ENCODE results near the gene ATP2B2.

DNA sequence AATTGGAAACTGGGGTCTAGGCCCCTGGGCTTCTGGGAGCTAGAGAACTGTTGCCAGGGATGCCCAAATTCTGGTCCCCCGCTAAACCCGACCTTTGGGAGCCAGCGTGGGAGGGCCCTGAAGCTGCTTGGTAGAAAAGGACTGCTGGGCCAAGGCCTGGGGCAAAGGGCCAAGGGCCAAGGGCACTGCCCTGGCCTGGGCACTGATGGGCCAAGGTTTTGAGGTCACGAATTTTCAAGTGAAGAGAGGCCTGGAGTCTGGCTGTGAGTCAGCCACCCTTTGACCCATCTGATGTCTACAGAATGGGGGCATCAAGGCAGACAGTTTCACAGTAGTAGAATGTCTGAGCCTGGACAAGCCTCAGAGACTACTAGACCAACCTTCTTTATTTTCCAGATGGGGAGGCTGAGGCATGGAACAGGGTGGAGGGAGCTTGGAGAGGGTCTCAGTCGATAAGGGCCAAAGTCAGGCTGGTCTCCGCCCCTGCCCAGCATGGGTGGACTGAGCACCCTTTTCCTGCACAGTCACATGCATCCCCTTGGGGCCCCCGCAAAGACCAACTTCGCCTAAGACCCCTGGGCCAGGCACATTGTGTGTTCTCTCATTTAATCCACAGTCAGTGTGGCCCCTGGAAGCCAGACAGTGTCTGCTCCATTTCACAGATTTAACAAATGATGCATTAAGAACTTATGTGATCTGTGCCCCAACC lies 66.3 kb downstream of the ATP2B2 start:
- TF ChIP-seq RNF2 (IDR thresholded peaks at IDR 0.05; ENCODE audit: borderline replicate concordance, low read depth), result no peak
- no peak for TF ChIP-seq KDM1A (IDR thresholded peaks at IDR 0.05; ENCODE audit: low read depth)
- TF ChIP-seq BHLHE40 (IDR thresholded peaks at IDR 0.05; ENCODE audit: low read depth, low read length), result no peak
- TF ChIP-seq PHF8 (IDR thresholded peaks at IDR 0.05; ENCODE audit: borderline replicate concordance, low read depth), result no peak
- TF ChIP-seq CTCF (IDR thresholded peaks at IDR 0.05), result no peak
- no peak for TF ChIP-seq CHD2 (IDR thresholded peaks at IDR 0.05; ENCODE audit: low read length, partially characterized antibody)
